ENCODE results near the gene RFX5. TPM values are rescaled to one million over a fixed set of nuclear protein-coding genes. Genes with fewer than 3 reads are reported as not detected.

RFX5 gene
- total RNA-seq, 1 experiment from 2014 or later: 52.7 TPM

- TF ChIP-seq, protein P1, sequence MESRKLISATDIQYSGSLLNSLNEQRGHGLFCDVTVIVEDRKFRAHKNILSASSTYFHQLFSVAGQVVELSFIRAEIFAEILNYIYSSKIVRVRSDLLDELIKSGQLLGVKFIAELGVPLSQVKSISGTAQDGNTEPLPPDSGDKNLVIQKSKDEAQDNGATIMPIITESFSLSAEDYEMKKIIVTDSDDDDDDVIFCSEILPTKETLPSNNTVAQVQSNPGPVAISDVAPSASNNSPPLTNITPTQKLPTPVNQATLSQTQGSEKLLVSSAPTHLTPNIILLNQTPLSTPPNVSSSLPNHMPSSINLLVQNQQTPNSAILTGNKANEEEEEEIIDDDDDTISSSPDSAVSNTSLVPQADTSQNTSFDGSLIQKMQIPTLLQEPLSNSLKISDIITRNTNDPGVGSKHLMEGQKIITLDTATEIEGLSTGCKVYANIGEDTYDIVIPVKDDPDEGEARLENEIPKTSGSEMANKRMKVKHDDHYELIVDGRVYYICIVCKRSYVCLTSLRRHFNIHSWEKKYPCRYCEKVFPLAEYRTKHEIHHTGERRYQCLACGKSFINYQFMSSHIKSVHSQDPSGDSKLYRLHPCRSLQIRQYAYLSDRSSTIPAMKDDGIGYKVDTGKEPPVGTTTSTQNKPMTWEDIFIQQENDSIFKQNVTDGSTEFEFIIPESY (IDR thresholded peaks at IDR 0.05; ENCODE audit: extremely low read depth, insufficient replicate concordance, low read length): no peak
- TF ChIP-seq ZFX (IDR thresholded peaks at IDR 0.05) (no peak), SP1 (IDR thresholded peaks at IDR 0.05; ENCODE audit: low read depth) (no peak)
Observed at GRCh38 chr1:151325231-151325630, 21.8 kb downstream of the RFX5 start (continued).

DNA sequence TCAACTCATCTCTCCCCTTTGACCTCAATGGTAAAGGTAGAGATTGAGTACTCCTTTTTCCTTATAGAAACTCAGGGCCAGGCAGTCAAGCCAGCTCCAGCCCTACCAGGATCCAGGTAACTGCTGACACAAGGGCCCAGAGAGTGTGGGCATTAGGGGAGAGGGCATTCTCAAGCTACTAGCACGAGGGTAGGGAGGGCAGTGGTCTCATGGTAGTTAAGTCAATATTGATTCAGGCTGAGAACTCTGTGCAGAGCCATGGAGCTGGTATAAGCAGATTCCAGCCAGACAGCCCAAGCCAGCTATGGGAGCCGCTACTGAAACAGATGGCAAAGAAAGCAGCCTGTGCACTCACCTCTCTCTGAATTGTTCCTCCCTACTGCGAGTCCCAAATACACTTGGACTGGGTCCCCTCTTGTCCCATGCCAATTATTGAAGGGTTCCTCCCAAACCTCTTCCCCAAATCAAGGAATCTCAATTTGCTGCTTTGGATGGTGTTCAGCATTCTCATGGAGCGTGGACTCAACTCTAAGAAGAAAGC is 22.6 kb downstream of the RFX5 start:
- H3K27me3 ChIP-seq (ENCODE audit: insufficient read depth, low read length): no peaks in the 10 kb centered on the region
- H3K27ac ChIP-seq (ENCODE audit: low read depth, low read length): no peak overlapping the region
- CTCF ChIA-PET: no interaction called here
- H3K36me3 ChIP-seq (ENCODE audit: control insufficient read depth in 1 of 2, insufficient read depth in 2 of 2, low read length in 2 of 2): peaks cover 0 to 2% of the 10 kb centered on the region in 2 experiments; a peak in 1 of 4 replicates
- H3K9me2 ChIP-seq (ENCODE audit: insufficient read depth): no peaks in the 10 kb centered on the region
- no peak overlapping the region for H3K9ac ChIP-seq (ENCODE audit: low read length)
- no peak overlapping the region for H3K4me3 ChIP-seq (replicated peaks in 1 of 2; ENCODE audit: low read depth in 1 of 2, low read length in 2 of 2)
- BruUV-seq (replicated peaks): no TSS peak
- peaks cover 12 to 24% of the 10 kb centered on the region in 2 experiments for H3K4me1 ChIP-seq (ENCODE audit: control insufficient read depth in 1 of 2, insufficient read depth in 2 of 2, low read length in 2 of 2)
- no peaks in the 10 kb centered on the region for H4K20me1 ChIP-seq (ENCODE audit: insufficient read depth)
- TF ChIP-seq CEBPB (IDR thresholded peaks at IDR 0.05; ENCODE audit: low read depth) (no peak), POLR2A (IDR thresholded peaks at IDR 0.05; ENCODE audit: borderline replicate concordance, extremely low read depth, insufficient read depth, insufficient read length) (no peak), SP1 (IDR thresholded peaks at IDR 0.05; ENCODE audit: low read depth) (no peak), SIN3A (IDR thresholded peaks at IDR 0.05; ENCODE audit: low read depth) (no peak), POLR2AphosphoS5 (IDR thresholded peaks at IDR 0.05; ENCODE audit: low read depth, low read length) (no peak), CTCF (IDR thresholded peaks at IDR 0.05 in 2 of 3, conservative IDR thresholded peaks at IDR 0.05 in 1 of 3; ENCODE audit: borderline replicate concordance in 1 of 3, insufficient read depth in 1 of 3, low read depth in 2 of 3, low read length in 2 of 3) (no peak), FOSL1 (IDR thresholded peaks at IDR 0.05; ENCODE audit: low read depth) (no peak), CBX3 (IDR thresholded peaks at IDR 0.05; ENCODE audit: low read depth) (no peak)
- TF ChIP-seq, protein P2, sequence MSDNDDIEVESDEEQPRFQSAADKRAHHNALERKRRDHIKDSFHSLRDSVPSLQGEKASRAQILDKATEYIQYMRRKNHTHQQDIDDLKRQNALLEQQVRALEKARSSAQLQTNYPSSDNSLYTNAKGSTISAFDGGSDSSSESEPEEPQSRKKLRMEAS (IDR thresholded peaks at IDR 0.05): no peak
- TF ChIP-seq, protein P1 (IDR thresholded peaks at IDR 0.05; ENCODE audit: extremely low read depth, insufficient replicate concordance, low read length): no peak
- TF ChIP-seq, protein P3, sequence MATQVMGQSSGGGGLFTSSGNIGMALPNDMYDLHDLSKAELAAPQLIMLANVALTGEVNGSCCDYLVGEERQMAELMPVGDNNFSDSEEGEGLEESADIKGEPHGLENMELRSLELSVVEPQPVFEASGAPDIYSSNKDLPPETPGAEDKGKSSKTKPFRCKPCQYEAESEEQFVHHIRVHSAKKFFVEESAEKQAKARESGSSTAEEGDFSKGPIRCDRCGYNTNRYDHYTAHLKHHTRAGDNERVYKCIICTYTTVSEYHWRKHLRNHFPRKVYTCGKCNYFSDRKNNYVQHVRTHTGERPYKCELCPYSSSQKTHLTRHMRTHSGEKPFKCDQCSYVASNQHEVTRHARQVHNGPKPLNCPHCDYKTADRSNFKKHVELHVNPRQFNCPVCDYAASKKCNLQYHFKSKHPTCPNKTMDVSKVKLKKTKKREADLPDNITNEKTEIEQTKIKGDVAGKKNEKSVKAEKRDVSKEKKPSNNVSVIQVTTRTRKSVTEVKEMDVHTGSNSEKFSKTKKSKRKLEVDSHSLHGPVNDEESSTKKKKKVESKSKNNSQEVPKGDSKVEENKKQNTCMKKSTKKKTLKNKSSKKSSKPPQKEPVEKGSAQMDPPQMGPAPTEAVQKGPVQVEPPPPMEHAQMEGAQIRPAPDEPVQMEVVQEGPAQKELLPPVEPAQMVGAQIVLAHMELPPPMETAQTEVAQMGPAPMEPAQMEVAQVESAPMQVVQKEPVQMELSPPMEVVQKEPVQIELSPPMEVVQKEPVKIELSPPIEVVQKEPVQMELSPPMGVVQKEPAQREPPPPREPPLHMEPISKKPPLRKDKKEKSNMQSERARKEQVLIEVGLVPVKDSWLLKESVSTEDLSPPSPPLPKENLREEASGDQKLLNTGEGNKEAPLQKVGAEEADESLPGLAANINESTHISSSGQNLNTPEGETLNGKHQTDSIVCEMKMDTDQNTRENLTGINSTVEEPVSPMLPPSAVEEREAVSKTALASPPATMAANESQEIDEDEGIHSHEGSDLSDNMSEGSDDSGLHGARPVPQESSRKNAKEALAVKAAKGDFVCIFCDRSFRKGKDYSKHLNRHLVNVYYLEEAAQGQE (IDR thresholded peaks at IDR 0.05; ENCODE audit: low read depth): no peak
- H3K9me3 ChIP-seq (ENCODE audit: control insufficient read depth in 1 of 2, insufficient read depth in 1 of 2, low read depth in 1 of 2, low read length in 2 of 2): no peaks in the 10 kb centered on the region
- H2AFZ ChIP-seq (ENCODE audit: low read depth, low read length, poor library complexity, severe bottlenecking): no peak overlapping the region
- RAD21 ChIA-PET (ENCODE audit: low non-redundant PET in 1 of 2, low total read pairs in 2 of 2, uncharacterized antibody in 2 of 2, unreplicated experiment in 2 of 2): no interaction called here
- intact Hi-C loops (cut with micrococcal nuclease): no loop called here
- H3K79me2 ChIP-seq (ENCODE audit: insufficient read depth, low read length): peaks cover 14% of the 10 kb centered on the region
- POLR2A ChIA-PET: interaction anchor here (0.6 to 0.9 kb wide), 2 partner anchors 16 to 281 kb away, joined by 3 to 4 read pairs; no protein-coding TSS in a partner anchor
- H3K4me2 ChIP-seq (ENCODE audit: low read length): no peak overlapping the region
- DNase-seq (ENCODE audit: low read depth, low spot score) (no peak), ATAC-seq (no peak)

Data from HCT116 (cell line).